HS-5 (cell line): ENCODE results near the gene SHC3.

Experiments used
- DNase-seq: peaks from one replicate; pipeline ENCODE4 v3.0.0-alpha.2; 2012; ENCODE audit warnings: low read depth

The SHC3 gene

DNA sequence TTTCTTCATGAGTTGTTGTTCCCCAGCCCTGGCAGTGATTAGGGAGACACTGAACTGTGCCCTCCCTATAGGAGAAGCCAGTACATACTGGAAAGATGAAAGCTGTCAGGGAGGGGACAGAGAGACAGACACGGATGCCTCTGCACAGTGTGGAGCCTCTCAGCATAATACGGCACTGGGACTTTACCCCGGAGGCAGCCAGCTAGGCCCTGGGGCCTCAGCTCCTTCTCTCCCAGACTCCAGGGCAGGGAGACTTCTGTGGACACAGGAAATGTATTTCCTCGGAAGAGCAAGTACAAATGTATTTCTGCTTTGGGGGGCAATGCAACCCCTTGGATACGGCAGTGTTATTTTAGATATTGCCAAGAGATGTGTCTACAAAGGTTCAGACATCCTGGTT, 125.3 kb downstream of the SHC3 start:
- no peak for DNase-seq

DNA sequence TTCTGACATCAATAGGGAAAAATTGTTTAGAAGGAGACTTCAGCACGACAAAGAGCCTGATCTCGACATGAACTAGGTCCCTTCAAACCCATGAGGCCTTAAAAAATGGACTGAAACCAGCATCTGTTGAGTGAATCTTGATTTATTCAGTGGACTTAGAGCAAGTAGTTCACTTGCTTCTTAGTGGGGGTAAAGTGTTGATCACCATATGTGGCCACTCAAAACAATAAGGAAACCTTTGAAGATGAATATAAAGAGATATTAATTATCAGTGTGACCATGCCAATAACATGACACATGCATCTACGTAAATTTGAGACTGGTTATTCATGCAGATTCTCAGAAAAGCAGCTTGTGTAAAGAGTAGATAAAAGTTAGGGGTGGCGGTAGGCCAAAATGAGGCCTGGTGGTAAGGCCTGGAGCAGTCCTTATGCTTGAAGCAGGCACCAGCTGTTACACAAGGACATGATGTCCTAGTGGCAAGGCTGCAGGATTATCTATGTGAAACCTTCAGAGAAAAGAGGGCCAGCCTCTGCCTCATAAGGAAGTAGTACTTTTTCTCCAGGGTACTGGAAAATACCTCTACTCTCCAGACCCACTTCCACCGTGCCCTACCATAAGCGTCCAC, 126.0 kb downstream of the SHC3 start:
- no peak for DNase-seq

DNA sequence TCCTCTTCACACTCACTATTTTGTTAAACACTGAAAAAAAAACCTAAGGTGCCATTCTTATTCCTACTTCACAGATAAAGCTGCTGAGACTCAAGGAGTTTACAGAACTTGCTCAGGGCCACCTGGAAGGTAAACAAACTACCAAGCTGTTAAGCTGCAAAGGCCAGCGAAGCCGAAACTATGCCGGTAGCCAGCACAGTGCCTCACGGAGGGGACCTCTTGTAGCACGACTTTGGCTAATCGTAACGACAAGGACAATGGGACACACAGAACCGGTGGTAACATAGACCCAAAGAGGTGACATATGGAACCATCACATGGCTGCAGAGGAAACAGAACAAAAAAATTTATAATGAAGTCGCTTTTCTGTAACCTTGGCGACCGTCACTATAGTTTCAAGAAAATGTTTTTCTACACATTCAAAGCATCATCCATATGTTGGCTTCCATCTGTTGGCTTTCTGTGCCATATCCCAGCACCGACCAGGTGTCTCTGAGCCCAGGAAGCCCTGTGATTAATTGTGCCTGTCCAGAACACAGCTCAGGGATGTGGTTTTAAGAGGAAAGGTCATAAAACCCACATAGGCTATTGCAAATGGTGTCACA, 127.1 kb downstream of the SHC3 start:
- no peak for DNase-seq

DNA sequence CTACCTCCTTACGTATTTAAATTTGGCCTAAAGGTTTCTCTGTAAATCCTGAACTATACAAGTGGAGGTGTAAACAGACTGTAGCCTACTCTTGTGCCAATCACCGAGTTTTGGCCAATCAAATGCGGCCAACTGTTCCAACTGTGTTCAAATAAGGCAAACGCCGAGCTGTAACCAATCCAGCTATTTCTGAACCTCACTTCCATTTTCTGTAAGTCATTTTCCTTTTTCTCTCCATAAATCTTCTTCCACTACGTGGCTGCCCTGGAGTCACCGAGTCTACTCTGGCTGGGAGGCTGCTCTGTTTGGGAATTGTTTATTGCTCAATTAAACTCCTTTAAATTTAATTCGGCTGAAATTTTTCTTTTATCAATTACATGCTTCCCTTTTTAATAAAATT, 129.0 kb downstream of the SHC3 start:
- no peak for DNase-seq

DNA sequence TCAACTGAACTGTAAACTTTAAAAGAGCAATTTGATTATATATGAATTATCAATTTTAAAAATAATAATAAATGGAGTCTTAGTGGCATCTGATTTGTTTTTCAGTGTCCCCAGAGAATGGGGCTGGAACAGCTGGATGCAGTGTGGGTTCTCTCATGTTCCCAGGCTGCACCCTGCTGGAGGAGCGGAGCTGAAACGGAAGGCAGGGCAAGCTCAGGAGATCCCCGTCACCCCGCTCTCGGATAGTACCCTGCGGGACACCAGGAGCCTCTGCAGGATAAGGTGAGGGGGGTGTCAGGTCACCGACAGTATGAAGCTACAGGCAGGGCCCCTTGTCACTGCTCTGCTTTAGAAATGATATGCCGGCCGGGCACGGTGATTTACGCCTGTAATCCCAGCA, 130.0 kb downstream of the SHC3 start:
- no peak for DNase-seq

DNA sequence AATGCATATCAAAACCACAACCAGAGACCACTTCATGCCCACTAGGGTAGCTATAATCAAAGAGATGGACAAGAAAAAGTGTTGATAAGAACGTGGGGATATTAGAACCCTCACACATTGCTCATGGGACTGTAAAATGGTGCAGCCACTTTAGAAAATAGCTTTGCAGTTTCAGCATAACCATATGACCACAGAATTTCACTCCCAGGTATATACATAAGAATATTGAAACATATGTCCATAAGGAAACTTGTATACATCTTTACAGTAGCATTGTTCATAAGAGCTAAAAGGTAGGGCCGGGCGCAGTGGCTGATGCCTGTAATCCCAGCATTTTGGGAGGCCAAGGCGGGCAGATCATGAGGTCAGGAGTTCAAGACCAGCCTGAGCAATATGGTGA, 131.0 kb downstream of the SHC3 start:
- DNase-seq, result no peak

DNA sequence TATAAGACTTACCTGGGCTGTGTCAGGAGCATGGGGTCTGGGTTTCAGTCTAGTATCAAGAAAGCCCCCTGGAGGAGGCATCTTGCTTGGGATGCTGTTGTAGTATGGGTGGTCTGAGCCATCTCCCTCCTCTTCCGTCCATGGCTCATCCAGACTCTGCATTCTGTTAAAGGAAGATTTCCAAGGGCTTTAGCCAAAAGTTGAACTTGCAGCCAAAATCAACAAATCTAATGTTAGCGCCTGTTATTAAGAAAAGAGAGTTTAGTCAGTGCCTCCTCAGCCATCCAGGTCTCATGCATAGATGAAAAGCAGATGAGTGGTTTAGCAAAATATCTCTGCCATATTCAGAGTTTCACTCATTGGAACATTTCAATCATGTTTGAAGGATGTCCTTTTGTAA, 131.8 kb downstream of the SHC3 start:
- no peak for DNase-seq

DNA sequence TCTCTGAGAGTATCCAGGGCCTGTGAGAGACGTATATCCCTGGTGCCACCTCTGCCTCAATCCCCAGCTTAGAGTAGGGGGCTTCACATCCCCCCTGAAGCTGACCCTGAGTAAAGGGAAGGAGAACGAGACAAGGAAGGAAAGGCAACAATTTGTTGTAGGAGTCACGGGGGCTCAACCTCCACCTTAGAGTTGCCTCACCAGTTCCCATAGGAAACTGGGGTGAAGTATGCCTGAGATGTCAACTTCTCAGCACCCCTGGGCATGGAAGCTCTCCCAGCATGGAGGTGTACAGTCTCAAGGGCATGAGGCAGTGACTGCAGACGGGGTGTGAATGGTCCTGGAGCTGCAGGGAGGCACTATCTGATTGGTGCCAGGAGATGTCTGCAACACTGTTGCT, 133.7 kb downstream of the SHC3 start:
- DNase-seq, result no peak

DNA sequence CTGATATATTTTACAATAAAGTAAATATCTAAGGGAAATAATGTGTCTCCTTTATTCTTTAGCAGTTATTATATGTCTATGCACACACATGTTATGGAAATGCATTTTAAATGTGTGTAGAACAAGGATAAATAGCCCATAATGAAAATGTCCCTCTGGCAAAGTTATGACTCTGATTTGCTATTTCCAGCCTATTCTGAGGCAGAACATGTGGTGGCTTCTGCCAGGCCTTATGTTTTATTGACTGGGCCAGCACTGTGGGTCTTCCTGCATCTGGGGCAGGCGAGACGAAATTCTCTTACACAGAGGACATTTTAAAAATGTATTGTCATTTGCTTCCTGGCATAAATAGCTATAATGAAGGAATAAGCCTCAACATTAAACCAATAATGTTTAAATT, 134.5 kb downstream of the SHC3 start:
- DNase-seq, result no peak

DNA sequence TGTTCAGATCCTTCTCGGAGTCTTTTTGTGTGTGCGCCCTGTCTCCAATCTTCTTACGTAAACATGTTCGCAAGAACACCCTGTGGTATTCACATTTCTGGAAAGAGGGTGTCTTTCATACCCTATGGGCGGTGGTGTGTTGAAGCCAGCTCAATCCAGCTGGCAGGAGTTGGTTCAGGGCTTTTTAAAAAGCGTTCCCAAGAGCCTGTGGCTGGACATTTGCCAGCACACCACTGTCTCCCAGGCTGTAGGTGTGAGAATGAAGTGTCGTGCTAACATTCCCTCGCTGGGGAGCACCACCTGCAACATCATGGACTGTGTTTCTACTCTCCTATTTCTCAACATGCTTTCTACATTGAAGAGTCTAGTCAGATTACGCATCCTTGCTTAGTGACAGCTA, 135.6 kb downstream of the SHC3 start:
- no peak for DNase-seq

DNA sequence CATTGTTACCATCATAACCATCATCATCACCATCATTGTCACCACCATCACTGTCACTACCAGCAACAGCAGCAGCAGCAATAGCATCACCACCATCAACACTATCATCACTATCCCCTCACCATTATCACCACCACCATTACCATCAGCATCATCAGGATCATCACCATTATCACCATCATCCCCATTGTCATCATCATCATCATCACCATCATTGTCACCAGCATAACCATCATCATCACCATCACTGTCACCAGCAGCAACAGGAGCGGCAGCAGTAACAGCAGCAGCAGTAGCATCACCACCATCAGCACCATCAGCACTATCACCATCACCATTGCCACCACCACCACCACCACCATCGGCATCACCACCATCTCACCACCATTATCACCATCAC, 139.0 kb downstream of the SHC3 start:
- no peak for DNase-seq

DNA sequence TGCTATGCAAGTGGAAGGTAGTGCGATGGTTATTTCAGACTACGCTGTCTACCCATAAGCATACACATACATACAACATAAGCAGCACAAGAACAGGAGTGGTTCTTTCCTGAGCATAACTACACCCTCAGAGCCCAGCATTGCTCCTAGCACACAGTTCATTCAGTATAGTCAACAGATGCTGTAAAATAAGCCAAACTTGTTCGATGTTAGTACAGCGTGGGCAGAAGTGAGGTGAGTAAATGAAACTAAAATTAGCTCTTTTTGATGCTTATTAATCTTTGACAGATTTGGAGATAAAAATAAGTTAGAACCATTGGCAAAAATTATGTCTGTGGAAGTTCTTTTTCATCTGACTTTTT, 139.5 kb downstream of the SHC3 start:
- no peak for DNase-seq

DNA sequence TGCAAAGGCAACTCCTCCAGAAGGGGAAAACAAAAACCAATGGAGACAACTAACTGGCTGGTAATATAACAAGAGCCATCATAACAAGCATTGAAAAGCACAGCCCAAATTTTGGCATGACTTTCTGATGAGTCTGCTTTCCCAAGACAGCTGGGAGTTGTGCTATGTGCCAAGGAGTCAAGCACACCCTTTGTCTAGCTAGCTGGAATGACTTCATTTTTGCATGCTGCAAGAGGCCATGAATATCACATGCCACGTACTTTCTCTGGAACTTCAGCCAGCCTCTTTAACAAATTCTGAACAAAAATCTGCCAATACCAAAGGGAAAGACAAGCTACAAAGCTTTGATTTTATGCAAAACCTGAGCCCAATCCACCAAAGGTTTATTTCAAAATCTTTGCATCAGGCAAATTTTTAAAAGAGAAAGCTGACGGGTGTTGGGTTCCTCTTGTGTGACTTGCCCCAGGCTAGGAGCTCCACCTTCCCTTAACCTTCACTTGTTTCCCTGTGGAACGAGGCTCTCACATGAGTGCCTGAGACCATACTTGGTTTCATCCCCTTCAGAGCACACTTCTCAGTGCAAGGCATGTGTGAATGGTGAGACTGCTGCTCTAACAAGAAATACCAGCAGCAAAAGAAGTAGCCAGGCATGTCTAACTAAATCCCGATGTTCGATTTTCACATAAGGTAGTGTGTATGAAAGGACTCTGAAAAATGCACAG, 140.1 kb downstream of the SHC3 start:
- peak; percentile 85 for DNase-seq

DNA sequence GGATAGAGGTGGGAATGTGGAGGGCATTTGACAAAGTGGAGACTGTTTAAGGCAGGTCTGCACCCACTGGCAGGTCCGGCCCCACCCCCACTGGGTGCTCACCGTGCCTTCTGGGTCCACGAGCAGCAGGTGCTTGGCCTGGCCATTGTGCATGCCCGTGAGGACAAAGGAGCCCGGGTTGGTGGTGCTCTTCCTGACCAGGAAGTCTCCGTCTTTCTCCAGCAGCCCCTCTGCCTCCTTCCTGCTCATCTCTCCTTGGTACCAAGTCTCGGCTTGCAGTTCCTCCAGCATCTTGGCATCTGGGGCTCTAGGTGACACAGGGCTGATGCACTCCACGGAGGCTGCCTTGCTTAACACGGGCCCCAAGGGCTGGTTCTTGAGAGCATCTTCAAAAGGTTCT, 140.7 kb downstream of the SHC3 start:
- DNase-seq, result no peak

DNA sequence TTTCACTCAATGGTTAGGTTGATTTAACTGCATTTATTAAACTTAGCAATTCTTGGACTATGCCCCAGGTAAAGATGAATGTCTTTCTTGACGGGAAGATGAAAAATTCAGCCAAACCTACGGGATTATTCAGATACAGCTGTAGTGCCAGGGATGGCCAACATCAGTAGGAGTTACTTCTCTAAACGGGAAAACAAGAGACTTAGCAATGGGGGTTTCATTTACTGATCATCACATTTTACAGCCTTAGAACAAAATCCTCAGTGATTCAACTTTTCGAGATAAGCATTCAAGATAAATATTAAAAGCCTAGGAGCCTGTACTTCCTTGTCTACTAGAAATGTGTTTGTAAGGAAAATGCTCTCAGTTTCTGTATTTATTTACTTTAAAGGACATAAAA, 141.3 kb downstream of the SHC3 start:
- DNase-seq, result no peak

DNA sequence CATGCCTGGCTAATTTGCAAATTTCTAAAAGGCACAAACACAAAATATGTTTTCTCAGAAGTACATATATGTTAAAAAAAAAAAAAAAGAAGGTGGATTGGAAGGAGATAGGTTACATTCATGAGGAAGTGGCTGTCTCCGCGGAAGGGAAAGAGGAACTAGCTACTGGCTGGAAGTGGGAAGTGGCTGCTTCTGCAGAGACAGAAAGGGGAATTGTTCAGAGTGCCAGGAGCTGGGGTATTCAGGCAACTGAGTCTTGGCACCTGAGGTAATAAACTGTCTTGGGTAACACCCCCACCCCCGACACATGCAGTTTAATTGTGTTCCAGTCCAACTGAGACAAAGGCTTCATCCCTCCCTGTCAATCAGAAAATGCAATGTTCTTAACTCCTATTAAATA, 141.7 kb downstream of the SHC3 start:
- no peak for DNase-seq

DNA sequence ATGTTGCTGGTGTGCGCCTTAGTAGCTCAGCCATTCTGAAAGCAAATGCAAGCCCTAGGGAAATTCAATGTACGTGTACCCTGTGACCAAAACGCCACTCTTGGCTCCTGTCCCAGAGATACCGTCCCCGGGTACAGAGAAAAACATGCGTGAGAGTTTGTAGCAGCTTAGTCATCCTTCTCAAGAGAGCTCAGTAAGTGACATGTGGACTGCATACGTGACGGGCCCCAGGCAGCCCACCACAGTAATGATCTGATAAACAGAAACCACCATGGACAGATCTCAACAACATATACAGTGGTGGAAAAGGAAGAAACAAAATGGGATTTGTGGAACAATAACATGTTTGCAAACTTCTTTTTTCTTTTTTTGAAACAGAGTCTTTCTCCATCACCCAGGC, 142.2 kb downstream of the SHC3 start:
- no peak for DNase-seq

DNA sequence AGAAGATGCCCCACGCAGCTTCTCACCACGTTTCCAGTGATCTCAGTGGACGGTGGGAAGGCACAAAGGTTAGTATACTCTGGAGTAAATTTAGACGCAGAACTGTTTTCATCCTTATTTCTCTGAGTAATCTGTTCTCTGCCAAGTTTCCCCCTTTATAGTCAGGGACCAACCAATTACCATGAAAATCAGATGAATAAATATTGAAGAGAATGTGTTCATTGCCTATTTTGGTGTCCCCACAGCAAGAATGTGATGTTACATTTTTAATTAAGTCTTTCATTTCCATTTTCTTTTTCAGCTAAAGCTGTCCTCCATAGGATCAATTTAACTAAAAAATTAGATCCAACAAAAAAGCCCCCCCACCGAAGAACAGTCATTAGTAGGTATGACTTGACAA, 146.0 kb downstream of the SHC3 start:
- no peak for DNase-seq

DNA sequence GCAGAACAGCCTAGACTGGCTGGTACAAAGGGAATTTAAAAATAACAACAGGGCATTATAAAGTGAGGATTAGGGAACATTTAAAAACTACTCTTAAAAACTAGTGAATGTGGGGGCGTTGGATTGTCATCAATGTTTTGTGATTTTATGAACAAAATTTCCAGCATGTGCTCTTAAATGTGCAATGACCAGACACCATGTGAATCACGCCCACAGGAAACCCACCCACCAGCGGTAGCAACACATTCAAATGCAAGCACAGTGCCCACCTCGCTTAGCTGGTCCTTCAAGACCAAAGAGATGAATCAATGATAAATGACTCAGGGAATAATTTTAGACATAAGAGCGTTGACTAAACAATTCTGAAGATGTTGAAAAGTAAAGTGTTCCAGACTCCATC, 146.4 kb downstream of the SHC3 start:
- DNase-seq, result no peak

DNA sequence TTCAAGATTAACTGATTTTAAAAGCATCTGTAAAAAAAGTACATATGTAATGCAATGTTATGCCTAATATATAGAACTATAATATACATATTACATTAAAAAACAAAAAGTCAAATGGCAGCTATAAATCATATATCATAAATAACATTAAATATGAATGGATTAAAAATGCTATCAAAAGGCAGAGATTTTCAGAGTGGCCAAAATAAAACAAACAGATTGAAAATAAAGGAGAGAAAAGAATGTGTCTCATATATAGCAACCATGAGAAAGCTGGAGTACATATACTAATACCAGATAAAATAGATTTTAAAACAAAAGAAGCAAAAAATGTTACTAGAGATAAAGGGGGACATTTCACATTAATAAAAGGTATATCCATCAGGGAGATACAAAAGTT, 148.8 kb downstream of the SHC3 start:
- DNase-seq, result no peak

DNA sequence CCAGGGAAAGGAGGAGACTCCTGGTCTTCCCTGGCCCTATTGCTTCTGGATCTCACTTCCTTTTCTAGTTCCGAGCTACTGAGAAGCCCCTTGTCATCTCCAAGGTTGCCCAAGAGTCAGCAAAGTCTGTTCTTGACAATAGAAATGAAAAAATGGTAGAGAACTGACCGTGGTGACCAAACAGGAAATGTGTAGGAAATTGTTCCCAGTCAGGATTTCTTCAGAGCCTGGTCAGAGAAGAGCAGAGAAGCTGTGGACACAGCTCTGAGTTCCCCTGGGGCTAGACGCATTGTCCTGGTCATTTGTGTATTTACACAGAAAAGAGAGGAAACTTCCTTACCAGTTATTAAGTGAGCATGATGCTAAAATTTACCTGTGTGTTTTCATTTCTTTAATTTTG, 151.7 kb downstream of the SHC3 start:
- DNase-seq, result no peak

DNA sequence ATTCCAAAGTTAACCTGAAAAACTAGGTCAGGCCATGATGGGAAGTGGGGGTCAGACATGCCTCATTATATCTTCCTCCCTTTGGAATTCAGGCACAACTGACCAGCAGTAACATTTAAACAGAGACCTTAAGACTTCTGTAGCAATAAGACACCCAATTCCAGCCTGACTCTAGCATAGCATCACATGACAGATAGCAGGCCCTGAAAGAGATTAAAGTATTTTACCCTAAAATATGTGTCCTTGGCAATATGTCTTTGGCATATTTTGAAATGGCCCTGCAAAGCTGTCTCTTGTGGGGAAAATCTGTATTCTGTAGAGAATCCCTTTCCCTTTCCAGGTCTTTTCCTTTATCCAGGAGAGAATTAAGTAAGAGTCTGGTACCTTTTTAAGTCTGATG, 153.1 kb downstream of the SHC3 start:
- no peak for DNase-seq

DNA sequence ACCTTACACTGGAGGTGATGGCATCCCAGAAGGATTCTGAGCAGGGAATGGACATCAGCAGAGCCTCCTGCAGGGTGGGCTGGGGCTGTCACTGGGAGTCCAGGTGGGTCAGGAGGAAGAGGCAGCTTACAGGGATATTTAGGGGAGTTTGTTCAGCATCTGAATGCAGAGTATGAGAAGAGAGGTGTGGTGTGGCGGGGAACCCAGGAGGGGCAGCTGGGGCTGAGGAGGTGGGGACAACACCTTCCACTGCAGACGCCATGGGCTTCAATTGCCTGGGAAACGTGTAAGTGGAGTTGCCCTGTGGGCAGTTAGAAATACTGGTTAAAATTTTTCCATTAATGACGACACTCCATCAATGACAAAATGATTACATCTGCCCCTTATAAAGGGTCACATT, 153.9 kb downstream of the SHC3 start:
- DNase-seq, result no peak

DNA sequence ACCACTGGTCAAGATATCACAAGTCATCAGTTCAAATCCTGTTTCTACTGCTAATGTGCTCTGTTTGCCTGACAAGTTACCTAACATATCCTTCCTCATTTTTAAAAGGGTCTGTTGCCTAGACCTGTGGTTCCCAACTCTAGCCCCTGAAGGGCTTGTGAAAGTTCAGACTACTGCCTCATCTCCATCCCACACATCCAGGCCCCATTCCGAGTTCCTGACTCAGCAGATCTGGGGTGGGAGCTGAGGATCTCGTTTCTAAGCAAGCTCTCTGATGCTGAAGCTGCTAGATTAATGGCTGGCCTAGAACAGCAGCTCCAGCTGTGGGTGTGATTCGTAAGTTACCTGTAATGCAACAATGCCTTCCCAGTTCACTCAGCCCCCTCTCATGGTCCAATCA, 154.9 kb downstream of the SHC3 start:
- no peak for DNase-seq
